Psoas muscle (tissue), 8 donors: Measurements from ENCODE around the gene FER1L5. TPM values are rescaled to one million over a fixed set of nuclear protein-coding genes. Genes with fewer than 3 reads are reported as not detected.

Experiments
- ATAC-seq, 4 donors: fragments of 200-7000 bp; cut with Tn5 transposase; one replicate each; pipeline ENCODE4 v1.9.1; 2020; ENCODE audit warnings: moderate library complexity in 3 of 4, mild to moderate bottlenecking in 2 of 4
- DNase-seq, 2 donors: peaks; one replicate each; pipeline ENCODE4 v3.0.0-alpha.2; 2020
- H3K27ac ChIP-seq: fragments of 200-600 bp; one replicate; pipeline ENCODE4 v1.8.0; 2022
- H3K27me3 ChIP-seq, 3 donors: fragments of 200-600 bp in 1 of 3; one replicate each; pipeline versions ENCODE4 v1.6.1 to v1.8.0; 2013 to 2022; ENCODE audit warnings: low read length in 2 of 3, mild to moderate bottlenecking in 2 of 3, moderate library complexity in 1 of 3; ENCODE audit not compliant: insufficient read depth in 3 of 3
- H3K36me3 ChIP-seq, 2 donors: fragments of 200-600 bp in 1 of 2; one replicate each; pipeline versions ENCODE4 v1.6.1 to v1.8.0; 2013 to 2022; ENCODE audit warnings: low read depth in 1 of 2, mild to moderate bottlenecking in 1 of 2, moderate library complexity in 1 of 2; ENCODE audit not compliant: insufficient read depth in 1 of 2
- H3K4me1 ChIP-seq: fragments of 200-600 bp; one replicate; pipeline ENCODE4 v1.8.0; 2022
- H3K4me3 ChIP-seq: fragments of 200-600 bp; one replicate; pipeline ENCODE4 v1.8.0; 2022; ENCODE audit warnings: mild to moderate bottlenecking
- H3K9me3 ChIP-seq: fragments of 200-600 bp; one replicate; pipeline ENCODE4 v1.8.0; 2022
- CTCF ChIP-seq: fragments of 200-600 bp; IDR thresholded peaks from one replicate; pipeline ENCODE4 v1.8.0; 2022; ENCODE audit warnings: antibody characterized with exemption
- WGBS, 3 donors: extraction: QIAGEN DNeasy Blood & Tissue Kit; methylation state at CpG; one replicate each; pipeline versions ENCODE4 v1.1.6 to v1.1.7; 2013; 5-methylcytosine and 5-hydroxymethylcytosine counted together
- intact Hi-C, 2 donors: fragments of 100-400 bp; cut with DNase I; formaldehyde crosslinking; loops; one replicate each; pipeline versions ENCODE4 v1.11.0 to v1.14.2; 2022
- long read RNA-seq, 2 donors: library from polyadenylated mRNA; unstranded; transcript quantifications; one replicate each; pipeline ENCODE4 v2.0.0, GENCODE V29; 2021
- polyA plus RNA-seq, 3 donors: library from polyadenylated mRNA; stranded (reverse); fragments of 200-250 nt; gene quantifications; one replicate each; pipeline ENCODE4 v1.2.3, GENCODE V29; 2013
- total RNA-seq, 4 donors: library from RNA; stranded (reverse); fragmentation: NEBNext Ultra II Directional in 2 of 4; extraction: Animal tissue kit (Norgen Biotek cat#: 25700) in 2 of 4; gene quantifications; one replicate each; pipeline versions ENCODE4 v1.2.1 to v1.2.4, GENCODE V29; 2021 to 2023
- donor health status: healthy with polysubstance abuse.
- donor health status: DM: no; HTN: no; CAD: no; lungs with moderate emphysema.
- donor health status: Bipolar disorder and iron deficiency.
- donor health status: healthy.
- donor health status: DM: yes; HTN: yes; CAD: no.
- donor health status: DM: no; HTN: no; CAD: no.
- donor health status: DM: no; HTN: no; CAD: no.
- donor health status: DM: yes; HTN: yes; CAD: no.

FER1L5 gene
- not detected for total RNA-seq
- polyA plus RNA-seq: under 1 TPM in 1 of 3 donors, not detected in 2; 0.01 TPM
- long read RNA-seq, donor 1: 0 reads
- long read RNA-seq, donor 2: 0 reads

GRCh38 chr2:96642564-96643360, at the start of gene FER1L5:
Gene FER1L5, plus strand, starts transcription at chr2:96642764. Its CDS starts 73 bp downstream, at chr2:96642837.
- ATAC-seq: no peak
- Histone ChIP-seq H3K4me1 (no peaks in the 10 kb centered on the region), H3K4me3 (peak within 1 kb of the TSS; percentile 38), H3K27me3 (no peaks in the 10 kb centered on the region), H3K27ac (no peak within 1 kb of the TSS), H3K36me3 (no peaks in the 10 kb centered on the region), H3K9me3 (no peaks in the 10 kb centered on the region)
- TF ChIP-seq CTCF: no peak
- no peak for DNase-seq
- intact Hi-C loops: no loop called here
- WGBS, 3 donors: 40 to 42% (median 41%) methylated on average over 10 of the region's 10 CpGs

GRCh38 chr2:96594282-96594681, 48.3 kb upstream of the FER1L5 start:
- Histone ChIP-seq H3K36me3 (peaks cover 8 to 64% of the 10 kb centered on the region in 2 donors), H3K4me3 (no peak overlapping the region), H3K4me1 (peaks cover 26% of the 10 kb centered on the region), H3K9me3 (no peaks in the 10 kb centered on the region), H3K27ac (peak overlapping the region; percentile 92), H3K27me3 (no peaks in the 10 kb centered on the region)
- 88 to 93% (median 91%) methylated on average over 3 of the region's 3 CpGs for WGBS, 3 donors
- intact Hi-C loops: no loop called here
- no peak for ATAC-seq
- TF ChIP-seq CTCF: no peak
- no peak for DNase-seq

GRCh38 chr2:96594691-96595152, 47.8 kb upstream of the FER1L5 start:
- WGBS, 3 donors: 87 to 96% (median 88%) methylated on average over 5 of the region's 5 CpGs
- TF ChIP-seq CTCF: no peak
- H3K4me3 ChIP-seq: no peak overlapping the region
- H3K36me3 ChIP-seq: peaks cover 8 to 69% of the 10 kb centered on the region in 2 donors
- intact Hi-C loops: loop anchor here in 1 of 2 donors (5.0 kb wide), 1 partner anchor 43 kb away; the partner anchor contains the start of gene KANSL3
- peak overlapping the region; percentile 92 for H3K27ac ChIP-seq
- ATAC-seq (no peak), DNase-seq (no peak)
- peaks cover 29% of the 10 kb centered on the region for H3K4me1 ChIP-seq
- H3K27me3 ChIP-seq: no peaks in the 10 kb centered on the region
- no peaks in the 10 kb centered on the region for H3K9me3 ChIP-seq

- Histone ChIP-seq H3K36me3 (peaks cover 10 to 87% of the 10 kb centered on the region in 2 donors), H3K27ac (peak overlapping the region; percentile 92), H3K4me1 (peaks cover 30% of the 10 kb centered on the region), H3K27me3 (no peaks in the 10 kb centered on the region), H3K9me3 (no peaks in the 10 kb centered on the region), H3K4me3 (no peak overlapping the region)
- ATAC-seq (peak; percentile 43 to 60 (median 54)), DNase-seq (no peak)
- TF ChIP-seq CTCF: no peak
- intact Hi-C loops: loop anchor here in 1 of 2 donors (5.0 kb wide), 1 partner anchor 41 kb away; the partner anchor contains the start of gene KANSL3
Measured at GRCh38 chr2:96596596-96596995, 46.0 kb upstream of the FER1L5 start.
